ENCODE data around the gene SIPA1L3. TPM values are rescaled to one million over a fixed set of nuclear protein-coding genes. Genes with fewer than 3 reads are reported as not detected.

Gene SIPA1L3
- total RNA-seq, 4 donors from 2014 or later, result 50.0 to 69.8 (median 53.6) TPM

GRCh38 chr19:37932985-37933936, 26.3 kb downstream of the SIPA1L3 start:
- no peak for DNase-seq (ENCODE audit: low spot score in 2 of 2)
- intact Hi-C loops (cut with DNase I; ENCODE audit: low total_unique reads), result no loop called here
- no peak overlapping the region for H3K4me3 ChIP-seq (ENCODE audit: low read depth, poor library complexity, severe bottlenecking)
- WGBS, 2 donors, result 52 to 61% methylated on average over 12 of the region's 12 CpGs
- TF ChIP-seq CTCF (IDR thresholded peaks at IDR 0.05), result no peak
- no peak for TF ChIP-seq POLR2A (IDR thresholded peaks at IDR 0.05)

- intact Hi-C loops (cut with DNase I; ENCODE audit: low total_unique reads), result no loop called here
- DNase-seq (ENCODE audit: low spot score in 2 of 2), result no peak
- no peak overlapping the region for H3K4me3 ChIP-seq (ENCODE audit: low read depth, poor library complexity, severe bottlenecking)
- TF ChIP-seq POLR2A (IDR thresholded peaks at IDR 0.05) (no peak), CTCF (IDR thresholded peaks at IDR 0.05) (no peak)
- 52 to 54% methylated on average over 9 of the region's 9 CpGs for WGBS, 2 donors
These were observed 26.9 kb downstream of the SIPA1L3 start for GRCh38 chr19:37933937-37934358.

- intact Hi-C loops (cut with DNase I; ENCODE audit: low total_unique reads), result no loop called here
- no peak for DNase-seq (ENCODE audit: low spot score in 2 of 2)
These were observed 28.3 kb downstream of the SIPA1L3 start for GRCh38 chr19:37935341-37935740.

GRCh38 chr19:37936166-37936565, 29.2 kb downstream of the SIPA1L3 start:
- H3K4me3 ChIP-seq (ENCODE audit: low read depth, poor library complexity, severe bottlenecking), result no peak overlapping the region
- TF ChIP-seq POLR2A (IDR thresholded peaks at IDR 0.05) (no peak), CTCF (IDR thresholded peaks at IDR 0.05) (no peak)
- 88 to 98% methylated on average over 2 of the region's 2 CpGs for WGBS, 2 donors
- intact Hi-C loops (cut with DNase I; ENCODE audit: low total_unique reads), result no loop called here
- no peak for DNase-seq (ENCODE audit: low spot score in 2 of 2)

More at GRCh38 chr19:37935341-37935740, 28.3 kb downstream of the SIPA1L3 start:
- 0 to 96% methylated on average over 1 of the region's 1 CpG for WGBS, 2 donors
- no peak overlapping the region for H3K4me3 ChIP-seq (ENCODE audit: low read depth, poor library complexity, severe bottlenecking)
- no peak for TF ChIP-seq CTCF (IDR thresholded peaks at IDR 0.05)
- TF ChIP-seq POLR2A (IDR thresholded peaks at IDR 0.05), result no peak

GRCh38 chr19:37936886-37937285, 29.9 kb downstream of the SIPA1L3 start:
- H3K4me3 ChIP-seq (ENCODE audit: low read depth, poor library complexity, severe bottlenecking), result no peak overlapping the region
- TF ChIP-seq POLR2A (IDR thresholded peaks at IDR 0.05), result no peak
- TF ChIP-seq CTCF (IDR thresholded peaks at IDR 0.05), result no peak
- no peak for DNase-seq (ENCODE audit: low spot score in 2 of 2)
- intact Hi-C loops (cut with DNase I; ENCODE audit: low total_unique reads), result no loop called here
- 95 to 98% methylated on average over 2 of the region's 2 CpGs for WGBS, 2 donors

Data from lower leg skin (tissue), 4 donors.